Measurements from ENCODE around the gene SHB. TPM values are rescaled to one million over a fixed set of nuclear protein-coding genes. Genes with fewer than 3 reads are reported as not detected.
A peak's percentile ranks its signal among the peaks of the same experiment; 100 is the strongest.

Gene SHB
- total and polyA plus RNA-seq, 11 donors: 7.8 to 31.4 (median 21.4) TPM

- ATAC-seq: peak in 2 of 4 donors; percentile 8
- Histone ChIP-seq H3K36me3 (no peaks in the 10 kb centered on the region), H3K27ac (peak overlapping the region; percentile 12 to 77 (median 51)), H3K27me3 (no peaks in the 10 kb centered on the region), H3K4me1 (peaks cover 4 to 85% (median 64%) of the 10 kb centered on the region in 12 donors), H3K4me3 (no peak overlapping the region), H3K9me3 (no peaks in the 10 kb centered on the region)
- peak in 1 of 5 donors; percentile 54 for DNase-seq
- TF ChIP-seq CTCF (IDR thresholded peaks at IDR 0.05) (no peak), POLR2A (IDR thresholded peaks at IDR 0.05) (no peak)
- intact Hi-C loops (cut with DNase I): loop anchor here in 1 of 10 donors (2.0 kb wide), 1 partner anchor 20 kb away; no protein-coding TSS in a partner anchor
- WGBS, 4 donors: 50 to 58% (median 55%) methylated on average over 15 to 16 of the region's 16 CpGs
Observed at GRCh38 chr9:38039090-38039906, 29.7 kb downstream of the SHB start.

- Histone ChIP-seq H3K27me3 (no peaks in the 10 kb centered on the region), H3K9me3 (no peaks in the 10 kb centered on the region), H3K36me3 (no peaks in the 10 kb centered on the region), H3K4me3 (no peak overlapping the region), H3K4me1 (peaks cover 4 to 85% (median 61%) of the 10 kb centered on the region in 12 donors), H3K27ac (peak overlapping the region in 11 of 12 donors; percentile 12 to 77 (median 47))
- DNase-seq (peak in 3 of 5 donors; percentile 48 to 67 (median 56)), ATAC-seq (peak; percentile 38 to 54 (median 51))
- intact Hi-C loops (cut with DNase I): loop anchor here in 1 of 10 donors (2.0 kb wide), 1 partner anchor 20 kb away; no protein-coding TSS in a partner anchor
- WGBS, 4 donors: 27 to 37% (median 32%) methylated on average over 15 of the region's 15 CpGs
- TF ChIP-seq POLR2A (IDR thresholded peaks at IDR 0.05) (no peak), CTCF (IDR thresholded peaks at IDR 0.05) (no peak)
Observed at GRCh38 chr9:38038307-38039089, 30.5 kb downstream of the SHB start.

GRCh38 chr9:38037981-38038306, 31.1 kb downstream of the SHB start:
- no peak for ATAC-seq
- 79 to 92% (median 88%) methylated on average over 5 of the region's 5 CpGs for WGBS, 4 donors
- Histone ChIP-seq H3K36me3 (no peaks in the 10 kb centered on the region), H3K4me1 (peaks cover 4 to 83% (median 57%) of the 10 kb centered on the region in 12 donors), H3K27ac (peak overlapping the region in 8 of 12 donors; percentile 12 to 77 (median 42)), H3K9me3 (no peaks in the 10 kb centered on the region), H3K27me3 (no peaks in the 10 kb centered on the region), H3K4me3 (no peak overlapping the region)
- intact Hi-C loops (cut with DNase I): loop anchor here in 1 of 10 donors (2.0 kb wide), 1 partner anchor 19 kb away; no protein-coding TSS in a partner anchor
- DNase-seq: peak in 1 of 5 donors; percentile 28
- TF ChIP-seq POLR2A (IDR thresholded peaks at IDR 0.05): no peak
- no peak for TF ChIP-seq CTCF (IDR thresholded peaks at IDR 0.05)
